IMR-90 (cell line): Measurements from ENCODE around the gene PCP2. TPM values are rescaled to one million over a fixed set of nuclear protein-coding genes. Genes with fewer than 3 reads are reported as not detected.

ENCODE experiments used
- ATAC-seq: fragments of 200-7000 bp; cut with Tn5 transposase; 2 replicates; pipeline ENCODE4 v1.9.1; 2020; ENCODE audit warnings: low read depth, mild to moderate bottlenecking, moderate library complexity
- BruUV-seq: library from RNA; stranded (reverse); fragments of 400-500 nt; replicated peaks from 2 replicates; lab custom pipeline; 2021; lab: Mats Ljungman, UMichigan
- CTCF ChIA-PET: fragments of 300-600 bp; formaldehyde crosslinking; extraction: SDS; loops from one replicate; lab custom pipeline; 2021; ENCODE audit warnings: antibody characterized with exemption; lab: Yijun Ruan, JAX
- POLR2A ChIA-PET: fragments of 300-600 bp; sonication (Branson Sonifier 250); formaldehyde crosslinking; loops from one replicate; lab custom pipeline; 2022; ENCODE audit warnings: antibody characterized with exemption; ENCODE audit not compliant: unreplicated experiment; lab: Charles Lee
- DNase-seq: peaks from one replicate; pipeline ENCODE4 v3.0.0; 2013
- H2AFZ ChIP-seq: replicated peaks from 2 replicates; pipeline ENCODE3; 2013; ENCODE audit warnings: low read length, mild to moderate bottlenecking; ENCODE audit not compliant: poor library complexity
- H2AK5ac ChIP-seq: 2 replicates; pipeline ENCODE4 v1.6.1; 2013; ENCODE audit warnings: low read depth, low read length, inconsistent platforms
- H2AK9ac ChIP-seq: replicated peaks from 2 replicates; pipeline ENCODE3; 2013; ENCODE audit warnings: mild to moderate bottlenecking, low read depth, low read length, moderate library complexity; ENCODE audit not compliant: poor library complexity
- H2BK120ac ChIP-seq: 2 replicates; pipeline ENCODE4 v1.6.1; 2013; ENCODE audit warnings: low read depth, low read length, inconsistent platforms
- H2BK15ac ChIP-seq: 3 replicates; pipeline ENCODE4 v1.6.1; 2013; ENCODE audit warnings: low read depth, low read length, inconsistent platforms
- H2BK20ac ChIP-seq: 2 replicates; pipeline ENCODE4 v1.6.1; 2013; ENCODE audit warnings: low read depth, mild to moderate bottlenecking, inconsistent platforms, low read length, moderate library complexity
- H2BK5ac ChIP-seq: 2 replicates; pipeline ENCODE4 v1.6.1; 2013; ENCODE audit warnings: mild to moderate bottlenecking, low read depth, low read length, inconsistent platforms; ENCODE audit not compliant: poor library complexity, severe bottlenecking
- H3K14ac ChIP-seq: replicated peaks from 2 replicates; pipeline ENCODE4 v1.6.1; 2013; ENCODE audit warnings: low read depth, low read length, inconsistent platforms
- H3K18ac ChIP-seq: 2 replicates; pipeline ENCODE4 v1.6.1; 2013; ENCODE audit warnings: low read depth, low read length, control low read depth
- H3K23ac ChIP-seq: 2 replicates; pipeline ENCODE4 v1.6.1; 2013; ENCODE audit warnings: low read depth, low read length, inconsistent platforms
- H3K27ac ChIP-seq: 2 replicates; pipeline ENCODE4 v1.5.1; 2013; ENCODE audit warnings: mild to moderate bottlenecking, control low read depth, low read length; ENCODE audit not compliant: insufficient read depth
- H3K27me3 ChIP-seq: 2 replicates; pipeline ENCODE4 v1.6.1; 2013; ENCODE audit warnings: low read length; ENCODE audit not compliant: control insufficient read depth, insufficient read depth
- H3K36me3 ChIP-seq: 2 replicates; pipeline ENCODE4 v1.6.1; 2013; ENCODE audit warnings: low read length, mixed read lengths; ENCODE audit not compliant: control insufficient read depth, insufficient read depth
- H3K4ac ChIP-seq: 2 replicates; pipeline ENCODE4 v1.6.1; 2013; ENCODE audit warnings: low read depth, low read length, inconsistent platforms
- H3K4me1 ChIP-seq: 2 replicates; pipeline ENCODE4 v1.6.1; 2013; ENCODE audit warnings: low read length, mixed read lengths; ENCODE audit not compliant: control insufficient read depth, insufficient read depth
- H3K4me2 ChIP-seq: 2 replicates; pipeline ENCODE4 v1.6.1; 2013; ENCODE audit warnings: low read depth, mild to moderate bottlenecking, control low read depth, low read length, moderate library complexity
- H3K4me3 ChIP-seq: 2 replicates; pipeline ENCODE4 v1.5.1; 2013; ENCODE audit warnings: low read depth, mild to moderate bottlenecking, control low read depth, low read length, moderate library complexity; ENCODE audit not compliant: insufficient read depth
- H3K56ac ChIP-seq: 2 replicates; pipeline ENCODE4 v1.6.1; 2013; ENCODE audit warnings: low read length, inconsistent platforms; ENCODE audit not compliant: insufficient read depth; ENCODE audit errors: extremely low read depth
- H3K79me1 ChIP-seq, 2 experiments: 2 replicates each; pipeline ENCODE4 v1.6.1; 2013; ENCODE audit warnings: low read length in 2 of 2, inconsistent platforms in 1 of 2, low read depth in 1 of 2
- H3K9ac ChIP-seq: 2 replicates; pipeline ENCODE4 v1.6.1; 2013; ENCODE audit warnings: low read depth, low read length, control low read depth
- H3K9me1 ChIP-seq: 2 replicates; pipeline ENCODE4 v1.6.1; 2013; ENCODE audit warnings: low read length, inconsistent platforms; ENCODE audit not compliant: insufficient read depth
- H3K9me3 ChIP-seq: 2 replicates; pipeline ENCODE4 v1.6.1; 2013; ENCODE audit warnings: low read length; ENCODE audit not compliant: control insufficient read depth, insufficient read depth
- H4K20me1 ChIP-seq: 2 replicates; pipeline ENCODE4 v1.6.1; 2013; ENCODE audit warnings: low read length, inconsistent platforms; ENCODE audit not compliant: insufficient read depth
- H4K5ac ChIP-seq: 2 replicates; pipeline ENCODE4 v1.6.1; 2013; ENCODE audit warnings: mild to moderate bottlenecking, low read depth, low read length, control low read depth
- H4K8ac ChIP-seq, 2 experiments: 2 replicates each; pipeline ENCODE4 v1.6.1; 2013; ENCODE audit warnings: low read depth in 2 of 2, low read length in 2 of 2, control low read depth in 1 of 2, inconsistent platforms in 1 of 2
- H4K91ac ChIP-seq: 2 replicates; pipeline ENCODE4 v1.6.1; 2013; ENCODE audit warnings: low read depth, low read length, inconsistent platforms; ENCODE audit not compliant: insufficient read depth
- CTCF ChIP-seq: conservative IDR thresholded peaks from 2 replicates; pipeline ENCODE4 v1.5.1; 2012; ENCODE audit warnings: mild to moderate bottlenecking, low read depth, low read length, improper control_type of control experiment
- ELK1 ChIP-seq: fragments of 150-350 bp; IDR thresholded peaks from 2 replicates; pipeline ENCODE4 v1.6.1; 2016; ENCODE audit warnings: low read depth, mild to moderate bottlenecking, low read length, moderate library complexity, borderline replicate concordance
- FOS ChIP-seq: fragments of 150-350 bp; IDR thresholded peaks from 2 replicates; pipeline ENCODE4 v1.6.1; 2016; ENCODE audit warnings: low read depth, low read length
- MAFK ChIP-seq: IDR thresholded peaks from 2 replicates; pipeline ENCODE4 v1.6.1; 2012; ENCODE audit warnings: low read depth, low read length, improper control_type of control experiment
- MXI1 ChIP-seq: IDR thresholded peaks from 2 replicates; pipeline ENCODE4 v1.6.1; 2012; ENCODE audit warnings: low read depth, mild to moderate bottlenecking, low read length, moderate library complexity, borderline replicate concordance
- WGBS, 2 experiments: methylation state at CpG; one replicate each; pipeline versions ENCODE4 v1.1.5 to v1.1.7; 2013; ENCODE audit warnings: missing lambda C conversion rate in 2 of 2; ENCODE audit not compliant: insufficient read length in 1 of 2; ENCODE audit errors: extremely low coverage in 2 of 2; 5-methylcytosine and 5-hydroxymethylcytosine counted together
- dilution Hi-C: fragments of 300-500 bp; cut with HindIII; formaldehyde crosslinking; loops from one replicate; pipeline ENCODE4 v1.14.3; 2018; ENCODE audit warnings: low sequenced_read_pairs; ENCODE audit not compliant: unreplicated experiment
- in situ Hi-C: fragments of 300-500 bp; cut with MboI; formaldehyde crosslinking; loops from 3 replicates; pipeline ENCODE4 v1.14.3; 2019; ENCODE audit warnings: low sequenced_read_pairs, inconsistent platforms, mixed read lengths
- intact Hi-C: fragments of 100-400 bp; cut with micrococcal nuclease; formaldehyde crosslinking; loops from 2 replicates; pipeline ENCODE4 v1.10.0; 2022
- polyA plus RNA-seq, 3 experiments: library from polyadenylated mRNA; depleted of rRNA; stranded (reverse); fragments of >200 nt; gene quantifications; 2 replicates each; pipeline ENCODE4 v1.2.3, GENCODE V29; 2012; ENCODE audit warnings: low replicate concordance in 1 of 3
- total RNA-seq: library from RNA; depleted of rRNA; stranded (reverse); fragments of >200 nt; gene quantifications from 2 replicates; pipeline ENCODE4 v1.2.3, GENCODE V29; 2012

The PCP2 gene
- total and polyA plus RNA-seq, 2 of the 4 experiments (the other 2 are of a cell fraction): not detected

- CTCF ChIA-PET: no interaction called here
- POLR2A ChIA-PET: no interaction called here
- intact Hi-C loops: no loop called here
Measured at GRCh38 chr19:7607212-7607873, 26.2 kb downstream of the PCP2 start.

More at GRCh38 chr19:7607212-7607873, 26.2 kb downstream of the PCP2 start:
- dilution Hi-C loops (no loop called here), in situ Hi-C loops (no loop called here)
- no TSS peak for BruUV-seq
- DNase-seq: no peak
- H3K18ac ChIP-seq: no peak overlapping the region
- no peak overlapping the region for H3K4me3 ChIP-seq
- H4K91ac ChIP-seq: no peak overlapping the region
- no peak overlapping the region for H2BK20ac ChIP-seq
- H3K56ac ChIP-seq: no peak overlapping the region
- TF ChIP-seq CTCF (no peak), ELK1 (no peak), MXI1 (no peak), MAFK (no peak), FOS (no peak)
- H4K8ac ChIP-seq: no peak overlapping the region
- no peak overlapping the region for H2AK5ac ChIP-seq
- WGBS, 2 experiments: no CpG with 5 or more reads among the region's 10 CpGs
- no peaks in the 10 kb centered on the region for H3K36me3 ChIP-seq
- H2AFZ ChIP-seq: no peak overlapping the region
- H3K27me3 ChIP-seq: peaks cover 4% of the 10 kb centered on the region; the same call in 1 of the 2 replicates
- no peaks in the 10 kb centered on the region for H3K9me3 ChIP-seq
- H2BK120ac ChIP-seq: no peak overlapping the region
- no peaks in the 10 kb centered on the region for H3K9me1 ChIP-seq
- no peak overlapping the region for H2AK9ac ChIP-seq
- no peak overlapping the region for H4K5ac ChIP-seq
- H2BK5ac ChIP-seq: no peak overlapping the region
- H3K14ac ChIP-seq: no peak overlapping the region
- H3K4me2 ChIP-seq: no peak overlapping the region
- H4K20me1 ChIP-seq: no peaks in the 10 kb centered on the region
- H3K27ac ChIP-seq: no peak overlapping the region
- no peak overlapping the region for H3K23ac ChIP-seq
- H3K9ac ChIP-seq: no peak overlapping the region
- H3K79me1 ChIP-seq: no peaks in the 10 kb centered on the region
- no peak for ATAC-seq
- H2BK15ac ChIP-seq: no peak overlapping the region
- no peaks in the 10 kb centered on the region for H3K4me1 ChIP-seq
- no peak overlapping the region for H3K4ac ChIP-seq
